SW480 (cell line): ENCODE measurements around the gene NDST3.
"Not testable (repeated sequence)": the region's sequence is repeated elsewhere in the genome, so short reads cannot be mapped to it uniquely, and the experiment has no call there.

Experiments used
- DNase-seq: peaks from one replicate; pipeline ENCODE4 v3.0.0-alpha.2; 2016; ENCODE audit warnings: low spot score

NDST3 gene

GRCh38 chr4:118177126-118177525, 142.8 kb downstream of the NDST3 start:
- DNase-seq = no peak

GRCh38 chr4:118180776-118181175, 146.5 kb downstream of the NDST3 start:
- DNase-seq = no peak

- no peak for DNase-seq
Measured at GRCh38 chr4:118190903-118191302, 156.6 kb downstream of the NDST3 start.

- DNase-seq = no peak
Measured at GRCh38 chr4:118193421-118193820, 159.1 kb downstream of the NDST3 start.

- DNase-seq = no peak
Measured at GRCh38 chr4:118206627-118207026, 172.3 kb downstream of the NDST3 start.

- no peak for DNase-seq
Measured at GRCh38 chr4:118213101-118213500, 178.8 kb downstream of the NDST3 start.

GRCh38 chr4:118215826-118216225, 181.5 kb downstream of the NDST3 start:
- no peak for DNase-seq

- DNase-seq = no peak
Measured at GRCh38 chr4:118221227-118221800, 187.0 kb downstream of the NDST3 start.

GRCh38 chr4:118224243-118224829, 190.1 kb downstream of the NDST3 start:
- peak; percentile 61 for DNase-seq

- DNase-seq = no peak
Measured at GRCh38 chr4:118225511-118225910, 191.2 kb downstream of the NDST3 start.

- DNase-seq = no peak
Measured at GRCh38 chr4:118226311-118227010, 192.2 kb downstream of the NDST3 start.

- DNase-seq = no peak
Measured at GRCh38 chr4:118235566-118236120, 201.4 kb downstream of the NDST3 start.

GRCh38 chr4:118237531-118237930, 203.2 kb downstream of the NDST3 start:
- DNase-seq = no peak

- DNase-seq = no peak
Measured at GRCh38 chr4:118249890-118250289, 215.6 kb downstream of the NDST3 start.

- no peak for DNase-seq
Measured at GRCh38 chr4:118254368-118254767, 220.1 kb downstream of the NDST3 start.

GRCh38 chr4:118259111-118259510, 224.8 kb downstream of the NDST3 start:
- no peak for DNase-seq

- DNase-seq = no peak
Measured at GRCh38 chr4:118260309-118260708, 226.0 kb downstream of the NDST3 start.

- no peak for DNase-seq
Measured at GRCh38 chr4:118264096-118264495, 229.8 kb downstream of the NDST3 start.

GRCh38 chr4:118265312-118266144, 231.2 kb downstream of the NDST3 start:
- DNase-seq = peak; percentile 23

- not testable (repeated sequence) for DNase-seq
Measured at GRCh38 chr4:118266145-118266496, 231.8 kb downstream of the NDST3 start.

- no peak for DNase-seq
Measured at GRCh38 chr4:118268780-118269179, 234.5 kb downstream of the NDST3 start.

- peak; percentile 42 for DNase-seq
Measured at GRCh38 chr4:118270492-118270891, 236.2 kb downstream of the NDST3 start.
